Subcutaneous adipose tissue (tissue), 4 donors: Measurements from ENCODE around the gene CELF4. TPM values are rescaled to one million over a fixed set of nuclear protein-coding genes. Genes with fewer than 3 reads are reported as not detected.

Source experiments
- CTCF ChIP-seq: fragments of 450-650 bp; IDR thresholded peaks from one replicate; pipeline ENCODE4 v1.5.1; 2016; ENCODE audit warnings: low read depth, mild to moderate bottlenecking, control low read depth, antibody characterized with exemption, moderate library complexity
- total RNA-seq, 4 donors: library from RNA; depleted of rRNA; stranded (reverse); fragments of >200 nt; gene quantifications; one replicate each; pipeline ENCODE4 v1.1.0, GENCODE V29; 2016

CELF4 gene
- total RNA-seq, 4 donors from 2014 or later, result not detected

DNA sequence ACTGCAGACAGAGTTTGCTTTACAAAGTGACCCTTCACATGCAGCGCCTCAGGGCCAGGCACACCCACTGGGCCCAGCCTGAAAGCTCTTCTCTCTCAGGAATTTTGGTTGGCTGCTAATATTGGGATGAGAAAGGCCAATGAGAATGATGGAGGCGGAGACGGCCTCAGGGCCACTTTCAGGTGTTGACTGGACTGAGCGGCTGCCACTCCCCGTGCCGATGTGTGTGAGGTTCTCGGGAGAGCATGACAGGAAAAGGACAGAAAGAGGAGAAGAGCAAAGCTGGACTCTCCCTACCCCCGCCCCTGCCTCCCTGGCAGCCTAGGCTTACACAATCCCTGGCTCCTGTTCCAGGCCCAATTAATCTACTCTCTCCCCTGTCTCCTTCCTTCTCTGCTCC lies 155.7 kb downstream of the CELF4 start:
- no peak for TF ChIP-seq CTCF

DNA sequence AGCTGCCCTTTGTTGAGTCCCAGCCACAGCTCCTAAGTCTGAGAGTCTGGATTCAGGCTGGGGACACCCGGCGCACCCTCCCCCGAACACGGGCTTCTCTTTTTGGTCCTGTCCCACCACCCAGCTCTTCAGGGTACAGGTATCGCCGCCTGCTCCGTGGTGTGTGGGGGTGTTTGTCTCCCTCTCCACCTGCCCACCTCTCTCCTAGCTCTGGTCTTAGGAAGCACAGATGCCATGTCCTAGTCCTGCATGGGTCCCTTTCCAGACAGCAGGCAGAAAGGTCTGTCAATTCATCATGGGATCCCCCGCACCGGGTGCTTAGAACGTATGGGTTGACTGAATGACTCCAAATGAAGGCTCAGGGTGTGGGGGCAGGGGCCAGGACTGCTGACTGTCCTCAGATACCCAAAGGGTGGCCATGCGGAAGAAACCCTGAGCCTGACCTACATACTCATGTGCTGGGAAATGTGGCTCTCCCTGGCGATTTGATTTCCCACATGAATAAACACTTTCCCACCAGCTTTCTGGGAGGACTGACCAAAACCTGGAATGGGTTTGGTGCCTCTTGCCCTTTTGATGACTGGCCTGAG lies 156.8 kb downstream of the CELF4 start:
- TF ChIP-seq CTCF, result no peak

DNA sequence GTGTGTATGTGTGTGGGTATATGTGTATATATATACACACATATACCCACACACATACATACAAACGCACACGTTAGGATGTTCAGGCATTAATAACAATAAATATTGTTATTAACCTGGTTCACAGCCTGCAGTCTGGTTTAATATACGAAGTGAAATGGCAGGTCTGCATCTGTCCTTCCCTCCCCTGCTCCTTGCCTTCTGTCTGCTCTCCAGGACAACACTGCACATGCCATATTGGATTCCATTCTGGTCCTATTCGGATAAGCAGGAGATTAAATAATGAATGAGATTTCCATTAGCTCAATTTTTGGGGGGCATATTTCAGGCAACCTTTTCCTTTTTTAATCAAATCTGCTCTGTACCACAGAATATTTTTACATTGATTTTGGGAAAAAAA lies 158.0 kb downstream of the CELF4 start:
- TF ChIP-seq CTCF, result no peak

DNA sequence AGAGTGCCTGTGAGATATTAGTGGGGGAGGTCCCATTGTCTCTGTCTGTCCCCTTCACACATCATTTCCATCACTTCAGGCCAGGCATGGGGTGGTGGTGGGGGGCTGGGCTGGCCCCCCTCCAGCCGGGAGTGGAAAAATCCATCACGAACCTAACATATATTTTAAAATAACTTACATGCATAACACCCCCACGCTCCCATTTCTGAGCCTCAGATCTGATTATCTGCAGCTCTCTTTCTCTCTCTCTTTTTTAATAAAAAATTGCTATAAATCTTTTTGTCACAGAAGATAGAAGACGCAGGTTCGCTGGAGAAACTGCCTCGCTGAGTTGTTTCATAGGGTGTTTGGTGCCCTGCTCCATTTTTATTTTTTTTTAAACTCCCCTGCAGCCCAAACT lies 159.8 kb downstream of the CELF4 start:
- TF ChIP-seq CTCF, result no peak

- TF ChIP-seq CTCF, result no peak
Measured at GRCh38 chr18:37405229-37405628, 160.4 kb downstream of the CELF4 start.

DNA sequence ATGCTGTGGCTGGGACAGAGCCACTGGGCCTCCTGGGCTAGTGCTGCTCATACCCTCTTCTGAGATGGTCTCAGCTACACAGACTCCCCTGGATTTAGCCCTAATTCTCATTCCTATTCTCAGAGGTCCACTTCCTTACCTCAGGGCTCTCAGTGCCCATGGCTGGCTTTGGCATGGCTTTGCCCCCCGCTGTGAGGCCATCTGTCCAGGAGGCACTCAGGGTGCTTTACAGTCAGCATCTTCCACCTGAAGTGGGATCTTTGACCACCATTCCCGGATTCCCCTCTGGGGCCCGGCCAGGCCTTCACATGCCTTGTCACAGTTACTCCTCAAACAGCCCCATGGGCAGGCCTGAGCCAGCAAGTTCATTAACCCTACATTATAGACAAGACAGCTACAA lies 161.8 kb downstream of the CELF4 start:
- TF ChIP-seq CTCF, result no peak

- TF ChIP-seq CTCF, result no peak
Measured at GRCh38 chr18:37403100-37403781, 162.4 kb downstream of the CELF4 start.
